HepG2 (cell line): Measurements from ENCODE around the gene COG1. TPM values are rescaled to one million over a fixed set of nuclear protein-coding genes. Genes with fewer than 3 reads are reported as not detected.

Experiments
- CREM ChIP-seq, 2 experiments: sonication (generic) in 1 of 2; formaldehyde crosslinking in 1 of 2; IDR thresholded peaks; 2 replicates each; pipeline versions ENCODE4 v1.4.0 to v1.6.1; 2016 to 2020; ENCODE audit warnings: antibody characterized with exemption in 1 of 2, mild to moderate bottlenecking in 1 of 2, missing genetic modification reagents in 1 of 2
- DNMT3B ChIP-seq: conservative IDR thresholded peaks from 2 replicates; pipeline ENCODE4 v1.6.1; 2016; ENCODE audit warnings: missing biosample characterization, control low read depth
- GPN1 ChIP-seq: sonication (generic); formaldehyde crosslinking; IDR thresholded peaks from 2 replicates; pipeline ENCODE4 v1.5.1; 2020; ENCODE audit warnings: missing genetic modification reagents, borderline replicate concordance
- GZF1 ChIP-seq: sonication (generic); formaldehyde crosslinking; IDR thresholded peaks from 2 replicates; pipeline ENCODE4 v1.5.1; 2020; ENCODE audit warnings: mild to moderate bottlenecking, missing genetic modification reagents
- HMG20A ChIP-seq: IDR thresholded peaks from 2 replicates; pipeline ENCODE4 v1.6.1; 2016; ENCODE audit warnings: borderline replicate concordance
- IRF2 ChIP-seq: IDR thresholded peaks from 2 replicates; pipeline ENCODE4 v1.6.1; 2018; ENCODE audit warnings: missing genetic modification reagents, missing compliant biosample characterization
- PAWR ChIP-seq: sonication (generic); formaldehyde crosslinking; IDR thresholded peaks from 2 replicates; pipeline ENCODE4 v1.4.0; 2020; ENCODE audit warnings: missing genetic modification reagents, mild to moderate bottlenecking, borderline replicate concordance
- RARG ChIP-seq: sonication (generic); formaldehyde crosslinking; IDR thresholded peaks from 2 replicates; pipeline ENCODE4 v1.4.0; 2020; ENCODE audit warnings: low read depth, mild to moderate bottlenecking, missing genetic modification reagents
- ZBTB8A ChIP-seq: sonication (generic); formaldehyde crosslinking; IDR thresholded peaks from 2 replicates; pipeline ENCODE4 v1.4.0; 2020; ENCODE audit warnings: mild to moderate bottlenecking, low read depth, missing genetic modification reagents, borderline replicate concordance
- ZNF432 ChIP-seq: sonication (generic); formaldehyde crosslinking; IDR thresholded peaks from 2 replicates; pipeline ENCODE4 v1.5.0; 2020; ENCODE audit warnings: missing genetic modification reagents, mild to moderate bottlenecking, borderline replicate concordance
- ZNF564 ChIP-seq: sonication (generic); formaldehyde crosslinking; IDR thresholded peaks from 2 replicates; pipeline ENCODE4 v1.8.1; 2023; ENCODE audit warnings: mild to moderate bottlenecking, missing genetic modification reagents
- ZNF776 ChIP-seq: sonication (generic); formaldehyde crosslinking; IDR thresholded peaks from 2 replicates; pipeline ENCODE4 v1.4.0; 2020; ENCODE audit warnings: mild to moderate bottlenecking, missing genetic modification reagents
- polyA plus RNA-seq, 8 experiments: library from polyadenylated mRNA; depleted of rRNA in 3 of 8; stranded (reverse) in 7 of 8; unstranded in 1 of 8; fragments of >200 nt; fragmentation: Illumina TruSeq in 4 of 8; extraction: Trizol in 4 of 8; gene quantifications; 2 replicates each; pipeline versions ENCODE4 v1.2.1 to v1.2.3, GENCODE V29; 2011 to 2016; ENCODE audit warnings: low read depth in 4 of 8, missing spikeins in 1 of 8, mixed read lengths in 1 of 8; ENCODE audit not compliant: insufficient read depth in 1 of 8
- total RNA-seq, 5 experiments: library from RNA; depleted of rRNA; stranded (reverse); fragments of >200 nt; fragmentation: Illumina TruSeq; extraction: Trizol; gene quantifications; 2 replicates each; pipeline ENCODE4 v1.2.3, GENCODE V29; 2016; ENCODE audit warnings: low read depth in 1 of 5
- TF ChIP-seq, protein P1 (sequence below): sonication (generic); formaldehyde crosslinking; IDR thresholded peaks from 2 replicates; pipeline ENCODE4 v1.4.0; 2020; ENCODE audit warnings: mild to moderate bottlenecking, low read depth, missing genetic modification reagents
- TF ChIP-seq, protein P2 (sequence below): sonication (generic); formaldehyde crosslinking; IDR thresholded peaks from 2 replicates; pipeline ENCODE4 v1.8.0; 2022; ENCODE audit warnings: mild to moderate bottlenecking, missing genetic modification reagents, borderline replicate concordance
- TF ChIP-seq, protein P3 (sequence below): sonication (generic); formaldehyde crosslinking; conservative IDR thresholded peaks from 2 replicates; pipeline ENCODE4 v1.4.0; 2020; ENCODE audit warnings: mild to moderate bottlenecking, missing genetic modification reagents, moderate library complexity
- TF ChIP-seq, protein P4 (sequence below): IDR thresholded peaks from 2 replicates; pipeline ENCODE4 v1.6.1; 2016; ENCODE audit warnings: low read depth, borderline replicate concordance
- TF ChIP-seq, protein P5 (sequence below): sonication (generic); formaldehyde crosslinking; IDR thresholded peaks from 2 replicates; pipeline ENCODE4 v1.5.0; 2020; ENCODE audit warnings: missing genetic modification reagents, mild to moderate bottlenecking, borderline replicate concordance
- TF ChIP-seq, protein P6 (sequence below): sonication (generic); formaldehyde crosslinking; IDR thresholded peaks from 2 replicates; pipeline ENCODE4 v1.5.0; 2020; ENCODE audit warnings: missing genetic modification reagents
- TF ChIP-seq, protein P7 (sequence below): sonication (generic); formaldehyde crosslinking; IDR thresholded peaks from 2 replicates; pipeline ENCODE4 v1.4.0; 2020; ENCODE audit warnings: missing genetic modification reagents

COG1 gene
- total and polyA plus RNA-seq, 2 of the 13 experiments (the other 11 are each of a cell fraction or from before 2014, with no cell fraction given): 36.6 to 39.7 TPM

DNA sequence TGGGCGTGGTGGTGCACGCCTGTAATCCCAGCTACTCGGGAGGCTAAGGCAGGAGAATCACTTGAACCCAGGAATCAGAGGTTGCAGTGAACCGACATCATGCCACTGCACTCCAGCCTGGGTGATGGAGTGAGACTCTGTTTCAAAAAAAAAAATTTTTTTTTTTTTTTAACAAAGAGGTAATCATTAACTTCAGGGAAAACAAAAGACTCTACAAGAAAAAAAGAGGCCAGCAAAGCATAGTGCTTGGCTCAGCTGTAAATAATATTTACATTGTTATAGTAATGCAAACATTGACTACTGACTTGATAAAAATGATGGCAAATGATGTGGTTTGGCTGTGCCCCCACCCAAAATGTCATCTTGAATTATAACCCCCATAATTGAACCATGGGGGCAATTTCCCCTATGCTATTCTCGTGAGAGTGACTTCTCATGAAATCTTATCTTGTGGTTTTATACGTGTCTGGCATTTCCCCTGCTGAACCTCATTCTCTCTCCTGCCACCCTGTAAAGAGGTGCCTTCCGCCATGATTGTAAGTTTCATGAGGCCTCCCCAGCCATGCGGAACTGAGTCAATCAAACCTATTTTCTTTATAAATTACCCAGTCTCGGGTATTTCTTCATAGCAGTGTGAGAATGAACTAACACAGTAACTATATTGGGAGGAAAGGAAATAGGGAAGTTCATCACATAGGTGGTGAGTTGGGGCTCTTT, 40.8 kb upstream of the COG1 start (continued):
- TF ChIP-seq, protein P1, sequence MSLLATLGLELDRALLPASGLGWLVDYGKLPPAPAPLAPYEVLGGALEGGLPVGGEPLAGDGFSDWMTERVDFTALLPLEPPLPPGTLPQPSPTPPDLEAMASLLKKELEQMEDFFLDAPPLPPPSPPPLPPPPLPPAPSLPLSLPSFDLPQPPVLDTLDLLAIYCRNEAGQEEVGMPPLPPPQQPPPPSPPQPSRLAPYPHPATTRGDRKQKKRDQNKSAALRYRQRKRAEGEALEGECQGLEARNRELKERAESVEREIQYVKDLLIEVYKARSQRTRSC (CRISPR knock-in tag): no peak
- TF ChIP-seq, protein P2, sequence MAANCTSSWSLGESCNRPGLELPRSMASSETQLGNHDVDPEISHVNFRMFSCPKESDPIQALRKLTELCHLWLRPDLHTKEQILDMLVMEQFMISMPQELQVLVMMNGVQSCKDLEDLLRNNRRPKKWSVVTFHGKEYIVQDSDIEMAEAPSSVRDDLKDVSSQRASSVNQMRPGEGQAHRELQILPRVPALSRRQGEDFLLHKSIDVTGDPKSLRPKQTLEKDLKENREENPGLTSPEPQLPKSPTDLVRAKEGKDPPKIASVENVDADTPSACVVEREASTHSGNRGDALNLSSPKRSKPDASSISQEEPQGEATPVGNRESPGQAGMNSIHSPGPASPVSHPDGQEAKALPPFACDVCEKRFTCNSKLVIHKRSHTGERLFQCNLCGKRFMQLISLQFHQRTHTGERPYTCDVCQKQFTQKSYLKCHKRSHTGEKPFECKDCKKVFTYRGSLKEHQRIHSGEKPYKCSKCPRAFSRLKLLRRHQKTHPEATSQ (CRISPR knock-in tag): no peak
- TF ChIP-seq ZNF564 (CRISPR knock-in tag) (no peak), IRF2 (CRISPR knock-in tag) (no peak; the same call in 1 of the 2 replicates), GPN1 (CRISPR knock-in tag) (no peak), PAWR (CRISPR knock-in tag) (no peak), ZBTB8A (CRISPR knock-in tag) (no peak), ZNF432 (no peak), ZNF776 (CRISPR knock-in tag) (no peak), DNMT3B (no peak), CREM (IDR thresholded peaks at IDR 0.05) (no peak), CREM (CRISPR knock-in tag; IDR thresholded peaks at IDR 0.05) (no peak), HMG20A (CRISPR knock-in tag) (peak; percentile 30; the same call in 1 of the 2 replicates), RARG (CRISPR knock-in tag) (no peak), GZF1 (no peak)
- TF ChIP-seq, protein P3, sequence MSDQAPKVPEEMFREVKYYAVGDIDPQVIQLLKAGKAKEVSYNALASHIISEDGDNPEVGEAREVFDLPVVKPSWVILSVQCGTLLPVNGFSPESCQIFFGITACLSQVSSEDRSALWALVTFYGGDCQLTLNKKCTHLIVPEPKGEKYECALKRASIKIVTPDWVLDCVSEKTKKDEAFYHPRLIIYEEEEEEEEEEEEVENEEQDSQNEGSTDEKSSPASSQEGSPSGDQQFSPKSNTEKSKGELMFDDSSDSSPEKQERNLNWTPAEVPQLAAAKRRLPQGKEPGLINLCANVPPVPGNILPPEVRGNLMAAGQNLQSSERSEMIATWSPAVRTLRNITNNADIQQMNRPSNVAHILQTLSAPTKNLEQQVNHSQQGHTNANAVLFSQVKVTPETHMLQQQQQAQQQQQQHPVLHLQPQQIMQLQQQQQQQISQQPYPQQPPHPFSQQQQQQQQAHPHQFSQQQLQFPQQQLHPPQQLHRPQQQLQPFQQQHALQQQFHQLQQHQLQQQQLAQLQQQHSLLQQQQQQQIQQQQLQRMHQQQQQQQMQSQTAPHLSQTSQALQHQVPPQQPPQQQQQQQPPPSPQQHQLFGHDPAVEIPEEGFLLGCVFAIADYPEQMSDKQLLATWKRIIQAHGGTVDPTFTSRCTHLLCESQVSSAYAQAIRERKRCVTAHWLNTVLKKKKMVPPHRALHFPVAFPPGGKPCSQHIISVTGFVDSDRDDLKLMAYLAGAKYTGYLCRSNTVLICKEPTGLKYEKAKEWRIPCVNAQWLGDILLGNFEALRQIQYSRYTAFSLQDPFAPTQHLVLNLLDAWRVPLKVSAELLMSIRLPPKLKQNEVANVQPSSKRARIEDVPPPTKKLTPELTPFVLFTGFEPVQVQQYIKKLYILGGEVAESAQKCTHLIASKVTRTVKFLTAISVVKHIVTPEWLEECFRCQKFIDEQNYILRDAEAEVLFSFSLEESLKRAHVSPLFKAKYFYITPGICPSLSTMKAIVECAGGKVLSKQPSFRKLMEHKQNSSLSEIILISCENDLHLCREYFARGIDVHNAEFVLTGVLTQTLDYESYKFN (CRISPR knock-in tag): peak; percentile 61
- TF ChIP-seq, protein P4, sequence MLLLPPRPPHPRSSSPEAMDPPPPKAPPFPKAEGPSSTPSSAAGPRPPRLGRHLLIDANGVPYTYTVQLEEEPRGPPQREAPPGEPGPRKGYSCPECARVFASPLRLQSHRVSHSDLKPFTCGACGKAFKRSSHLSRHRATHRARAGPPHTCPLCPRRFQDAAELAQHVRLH (CRISPR knock-in tag): no peak
- TF ChIP-seq, protein P5, sequence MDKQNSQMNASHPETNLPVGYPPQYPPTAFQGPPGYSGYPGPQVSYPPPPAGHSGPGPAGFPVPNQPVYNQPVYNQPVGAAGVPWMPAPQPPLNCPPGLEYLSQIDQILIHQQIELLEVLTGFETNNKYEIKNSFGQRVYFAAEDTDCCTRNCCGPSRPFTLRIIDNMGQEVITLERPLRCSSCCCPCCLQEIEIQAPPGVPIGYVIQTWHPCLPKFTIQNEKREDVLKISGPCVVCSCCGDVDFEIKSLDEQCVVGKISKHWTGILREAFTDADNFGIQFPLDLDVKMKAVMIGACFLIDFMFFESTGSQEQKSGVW (CRISPR knock-in tag): no peak
- TF ChIP-seq, protein P6, sequence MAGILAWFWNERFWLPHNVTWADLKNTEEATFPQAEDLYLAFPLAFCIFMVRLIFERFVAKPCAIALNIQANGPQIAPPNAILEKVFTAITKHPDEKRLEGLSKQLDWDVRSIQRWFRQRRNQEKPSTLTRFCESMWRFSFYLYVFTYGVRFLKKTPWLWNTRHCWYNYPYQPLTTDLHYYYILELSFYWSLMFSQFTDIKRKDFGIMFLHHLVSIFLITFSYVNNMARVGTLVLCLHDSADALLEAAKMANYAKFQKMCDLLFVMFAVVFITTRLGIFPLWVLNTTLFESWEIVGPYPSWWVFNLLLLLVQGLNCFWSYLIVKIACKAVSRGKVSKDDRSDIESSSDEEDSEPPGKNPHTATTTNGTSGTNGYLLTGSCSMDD: no peak
- TF ChIP-seq, protein P7, sequence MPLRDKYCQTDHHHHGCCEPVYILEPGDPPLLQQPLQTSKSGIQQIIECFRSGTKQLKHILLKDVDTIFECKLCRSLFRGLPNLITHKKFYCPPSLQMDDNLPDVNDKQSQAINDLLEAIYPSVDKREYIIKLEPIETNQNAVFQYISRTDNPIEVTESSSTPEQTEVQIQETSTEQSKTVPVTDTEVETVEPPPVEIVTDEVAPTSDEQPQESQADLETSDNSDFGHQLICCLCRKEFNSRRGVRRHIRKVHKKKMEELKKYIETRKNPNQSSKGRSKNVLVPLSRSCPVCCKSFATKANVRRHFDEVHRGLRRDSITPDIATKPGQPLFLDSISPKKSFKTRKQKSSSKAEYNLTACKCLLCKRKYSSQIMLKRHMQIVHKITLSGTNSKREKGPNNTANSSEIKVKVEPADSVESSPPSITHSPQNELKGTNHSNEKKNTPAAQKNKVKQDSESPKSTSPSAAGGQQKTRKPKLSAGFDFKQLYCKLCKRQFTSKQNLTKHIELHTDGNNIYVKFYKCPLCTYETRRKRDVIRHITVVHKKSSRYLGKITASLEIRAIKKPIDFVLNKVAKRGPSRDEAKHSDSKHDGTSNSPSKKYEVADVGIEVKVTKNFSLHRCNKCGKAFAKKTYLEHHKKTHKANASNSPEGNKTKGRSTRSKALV: no peak
